HUES6 (cell line): ENCODE data around the gene PSMC2.

Experiments
- H3K27ac ChIP-seq: 2 replicates; pipeline ENCODE4 v1.7.0; 2013; ENCODE audit warnings: low read depth, mild to moderate bottlenecking, low read length, inconsistent platforms
- H3K27me3 ChIP-seq: 2 replicates; pipeline ENCODE4 v1.6.1; 2013; ENCODE audit warnings: low read length; ENCODE audit not compliant: control insufficient read depth, insufficient read depth
- H3K36me3 ChIP-seq: 2 replicates; pipeline ENCODE4 v1.6.1; 2013; ENCODE audit warnings: low read length; ENCODE audit not compliant: control insufficient read depth, insufficient read depth
- H3K4me1 ChIP-seq: 2 replicates; pipeline ENCODE4 v1.6.1; 2013; ENCODE audit warnings: low read length; ENCODE audit not compliant: control insufficient read depth, insufficient read depth
- H3K4me3 ChIP-seq: 2 replicates; pipeline ENCODE4 v1.5.1; 2013; ENCODE audit warnings: low read depth, low read length
- H3K9ac ChIP-seq: one replicate; pipeline ENCODE4 v1.6.1; 2013; ENCODE audit warnings: mild to moderate bottlenecking, low read length
- H3K9me3 ChIP-seq: 2 replicates; pipeline ENCODE4 v1.6.1; 2013; ENCODE audit warnings: low read depth, low read length; ENCODE audit not compliant: control insufficient read depth, insufficient read depth

The PSMC2 gene

DNA sequence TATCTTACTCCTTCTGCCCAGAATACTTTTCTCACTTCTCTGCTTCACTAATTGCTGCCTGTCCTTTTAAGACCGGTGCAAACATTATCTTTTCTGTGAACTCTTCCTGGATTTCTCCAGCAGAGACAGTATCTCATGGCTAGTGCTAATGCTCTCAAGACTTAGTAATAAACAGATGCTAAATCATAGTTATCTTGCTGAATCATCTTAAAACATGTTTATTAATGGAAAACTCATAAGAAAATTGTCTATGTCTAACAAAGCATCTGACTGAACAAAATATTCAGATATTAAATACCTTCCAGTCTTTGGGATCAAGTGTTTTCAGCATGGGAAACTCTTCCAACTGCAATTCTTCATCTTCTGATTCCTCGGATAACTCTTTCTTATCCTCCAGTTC, 6.0 kb upstream of the PSMC2 start:
- Histone ChIP-seq H3K4me1 (no peaks in the 10 kb centered on the region), H3K27me3 (no peaks in the 10 kb centered on the region), H3K9ac (no peak overlapping the region), H3K4me3 (no peak overlapping the region), H3K36me3 (peaks cover 48% of the 10 kb centered on the region), H3K27ac (no peak overlapping the region), H3K9me3 (no peaks in the 10 kb centered on the region)

DNA sequence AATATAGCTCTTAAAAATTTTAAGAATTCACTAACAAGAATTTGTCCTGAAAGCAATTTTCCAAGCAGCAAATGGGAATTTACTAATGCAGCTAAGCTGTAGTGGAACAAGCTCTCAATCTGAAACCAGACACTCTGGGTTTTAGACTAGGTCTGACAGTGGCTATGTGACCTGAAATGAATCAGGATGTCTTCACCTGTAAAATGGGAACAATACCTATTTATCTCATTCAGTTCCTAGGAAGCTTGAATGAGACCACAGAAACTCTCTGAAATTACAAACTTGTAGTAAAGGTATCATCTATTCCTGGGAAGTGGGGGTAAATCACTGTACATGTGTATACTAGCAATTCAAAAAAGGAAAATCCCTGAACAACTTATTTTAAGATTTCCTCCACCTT, 4.1 kb upstream of the PSMC2 start:
- no peaks in the 10 kb centered on the region for H3K4me1 ChIP-seq
- H3K4me3 ChIP-seq: peak overlapping the region; percentile 89
- no peaks in the 10 kb centered on the region for H3K27me3 ChIP-seq
- peaks cover 32% of the 10 kb centered on the region for H3K36me3 ChIP-seq
- H3K9me3 ChIP-seq: no peaks in the 10 kb centered on the region
- peak overlapping the region; percentile 95 for H3K9ac ChIP-seq
- H3K27ac ChIP-seq: no peak overlapping the region

DNA sequence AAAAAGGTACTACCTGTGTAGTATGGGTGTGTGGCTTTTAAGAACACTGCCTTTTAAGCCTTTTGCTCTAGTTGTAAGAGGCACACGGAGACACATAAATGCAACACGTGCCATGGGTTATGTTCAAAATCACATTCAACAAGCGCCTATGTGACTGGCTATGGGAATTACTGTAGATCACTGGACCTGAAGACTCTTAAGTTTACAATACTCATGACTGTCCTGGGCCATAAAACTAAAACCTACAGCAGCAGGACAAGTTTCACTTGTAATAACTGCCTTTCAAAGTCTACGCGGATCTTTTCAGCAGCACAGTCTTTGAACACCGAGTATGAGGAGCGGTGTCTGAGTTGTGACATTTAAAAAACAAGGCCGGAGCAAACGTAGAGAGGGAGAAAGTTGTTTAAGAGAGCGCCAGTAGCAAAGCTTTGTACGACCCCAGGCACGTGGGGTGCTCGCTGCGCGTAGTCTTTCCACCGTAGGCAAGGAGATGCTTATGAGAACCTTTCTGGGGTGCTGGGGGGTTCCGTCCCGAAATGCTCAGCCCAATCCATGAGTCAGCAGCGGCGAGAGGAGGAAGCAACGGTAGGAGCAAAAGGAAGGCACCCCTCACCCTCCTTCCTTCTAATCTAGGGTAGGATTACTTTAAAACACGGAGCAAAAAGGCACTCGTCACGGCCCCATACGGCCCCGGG, 3.5 kb upstream of the PSMC2 start:
- Histone ChIP-seq H3K4me3 (peak overlapping the region; percentile 89), H3K27me3 (no peaks in the 10 kb centered on the region), H3K4me1 (peaks cover 4% of the 10 kb centered on the region; the same call in 1 of the 2 replicates), H3K36me3 (peaks cover 31% of the 10 kb centered on the region), H3K9me3 (no peaks in the 10 kb centered on the region), H3K27ac (peak overlapping the region; percentile 75), H3K9ac (peak overlapping the region; percentile 95)

DNA sequence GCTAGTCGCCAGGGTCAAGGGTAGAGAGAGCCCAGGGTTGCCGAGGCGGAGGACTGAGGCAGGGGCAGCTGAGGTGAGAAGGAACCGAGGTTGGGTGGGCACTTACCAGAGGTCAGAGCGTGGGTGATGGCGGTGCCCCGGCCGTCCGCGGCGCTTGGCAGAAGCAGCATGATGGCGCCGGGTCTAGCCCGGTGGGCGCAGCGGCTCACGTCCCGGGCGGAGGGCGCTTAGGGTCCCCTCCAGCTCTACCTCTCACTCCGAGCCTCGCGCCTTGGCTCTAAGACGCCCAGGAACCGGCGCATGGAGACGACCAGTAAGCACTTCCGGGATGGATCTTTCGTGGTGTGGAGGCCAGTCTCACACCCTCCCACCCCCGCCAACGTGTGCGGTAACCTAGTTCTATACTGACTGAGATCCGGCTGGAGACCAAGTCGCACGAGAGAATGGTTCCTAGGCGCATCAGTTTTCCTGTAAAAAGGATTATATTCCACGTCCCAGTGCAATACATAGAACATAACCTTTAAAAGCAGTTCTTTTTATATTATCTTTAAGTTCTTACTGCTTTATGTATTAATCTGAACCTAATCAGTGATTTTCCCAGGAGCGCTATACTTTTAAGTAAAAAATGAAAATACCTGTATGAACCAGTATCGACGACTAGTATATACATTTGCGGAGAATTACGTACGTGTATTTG, 2.8 kb upstream of the PSMC2 start, which contains the start of gene DNAJC2:
DNAJC2 (minus strand) TSS at position 315 of the 697 bp plus-strand sequence; CDS start at position 170, 145 bp downstream.
- Histone ChIP-seq H3K9me3 (no peaks in the 10 kb centered on the region), H3K27me3 (no peaks in the 10 kb centered on the region), H3K27ac (peak within 1 kb of the TSS; percentile 75), H3K4me1 (peaks cover 7% of the 10 kb centered on the region; the same call in 1 of the 2 replicates), H3K36me3 (peaks cover 25% of the 10 kb centered on the region), H3K9ac (peak within 1 kb of the TSS; percentile 95), H3K4me3 (peak within 1 kb of the TSS; percentile 89)

DNA sequence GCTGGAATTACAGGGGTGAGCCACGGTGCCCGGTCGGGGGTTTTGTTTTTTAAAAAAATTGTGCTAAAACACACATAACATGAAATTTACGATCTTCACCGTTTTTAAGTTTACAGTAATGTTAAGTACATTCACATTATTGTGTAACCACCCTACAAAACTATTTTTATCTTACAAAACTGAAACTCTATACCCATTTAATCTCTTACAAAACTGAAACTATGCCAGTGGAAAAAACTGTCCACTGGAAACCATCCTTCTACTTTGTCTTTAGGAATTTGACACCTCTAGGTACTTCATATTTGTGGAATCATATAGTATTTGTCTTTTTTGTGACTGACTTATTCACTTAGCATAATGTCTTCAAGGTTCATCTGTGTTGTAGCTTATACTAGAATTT, 1.0 kb upstream of the PSMC2 start:
- H3K27ac ChIP-seq: no peak overlapping the region
- no peaks in the 10 kb centered on the region for H3K9me3 ChIP-seq
- peaks cover 7% of the 10 kb centered on the region; the same call in 1 of the 2 replicates for H3K4me1 ChIP-seq
- H3K27me3 ChIP-seq: no peaks in the 10 kb centered on the region
- H3K4me3 ChIP-seq: no peak overlapping the region
- no peak overlapping the region for H3K9ac ChIP-seq
- peaks cover 20% of the 10 kb centered on the region for H3K36me3 ChIP-seq

DNA sequence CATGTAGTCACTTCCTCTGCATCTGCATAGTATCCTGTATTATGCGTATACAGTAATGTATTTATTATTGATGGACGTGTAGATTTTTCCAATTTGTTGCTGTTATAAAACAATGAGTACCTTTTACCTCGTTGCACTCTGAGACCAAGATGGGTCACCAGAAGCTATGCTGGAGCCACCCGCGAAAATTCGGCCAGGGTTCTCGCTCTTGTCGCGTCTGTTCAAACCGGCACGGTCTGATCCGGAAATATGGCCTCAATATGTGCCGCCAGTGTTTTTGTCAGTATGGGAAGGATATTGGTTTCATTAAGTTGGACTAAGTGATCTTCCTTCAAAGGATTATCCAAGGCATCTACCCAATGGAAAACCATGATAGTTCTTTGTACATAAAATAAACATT, 1.0 kb downstream of the PSMC2 start:
- Histone ChIP-seq H3K36me3 (peaks cover 30% of the 10 kb centered on the region), H3K27me3 (no peaks in the 10 kb centered on the region), H3K4me1 (peaks cover 7% of the 10 kb centered on the region; the same call in 1 of the 2 replicates), H3K27ac (no peak overlapping the region), H3K9me3 (no peaks in the 10 kb centered on the region), H3K9ac (no peak overlapping the region), H3K4me3 (peak overlapping the region; percentile 94)

DNA sequence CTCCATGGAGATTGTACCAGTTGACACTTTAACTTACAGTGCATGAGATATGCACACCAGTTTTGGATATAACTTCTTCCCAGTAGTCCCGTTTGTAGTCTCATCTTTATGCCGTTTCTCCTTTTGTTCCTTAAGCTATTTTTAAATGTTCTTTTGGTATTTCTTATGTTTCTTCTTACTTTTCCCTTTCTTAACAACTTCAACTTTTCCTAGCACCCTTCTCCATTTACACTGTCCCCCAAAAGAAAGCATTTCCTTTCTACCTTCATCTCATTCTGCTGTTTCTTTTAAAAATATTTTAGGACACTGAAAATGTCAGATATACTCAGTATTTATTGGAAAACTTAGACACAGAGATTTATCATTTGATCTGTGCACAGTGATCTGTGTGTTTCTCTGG, 1.5 kb downstream of the PSMC2 start:
- H3K4me1 ChIP-seq: peaks cover 7% of the 10 kb centered on the region; the same call in 1 of the 2 replicates
- H3K36me3 ChIP-seq: peaks cover 31% of the 10 kb centered on the region
- H3K27ac ChIP-seq: no peak overlapping the region
- no peaks in the 10 kb centered on the region for H3K9me3 ChIP-seq
- peak overlapping the region; percentile 94 for H3K4me3 ChIP-seq
- no peaks in the 10 kb centered on the region for H3K27me3 ChIP-seq
- H3K9ac ChIP-seq: no peak overlapping the region

DNA sequence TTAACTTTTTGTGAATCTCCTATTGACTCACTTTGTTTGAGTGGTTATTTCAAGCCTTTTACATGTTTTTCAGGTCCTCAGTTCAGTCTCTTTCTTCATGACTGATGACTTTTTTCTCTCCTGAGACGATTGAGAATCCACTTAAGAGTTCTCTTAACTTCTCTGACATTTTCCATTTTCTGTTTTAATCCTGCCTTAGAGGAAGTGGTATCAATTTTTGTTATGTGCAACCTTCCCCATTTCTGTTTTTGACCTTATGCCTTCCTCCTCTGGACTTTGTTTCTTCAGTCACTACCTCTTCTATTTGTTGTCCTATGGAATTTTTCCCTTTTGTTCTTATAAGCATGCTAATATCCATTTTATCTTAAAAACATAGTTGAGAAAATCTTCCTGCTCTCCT, 2.4 kb downstream of the PSMC2 start:
- Histone ChIP-seq H3K4me1 (peaks cover 7% of the 10 kb centered on the region; the same call in 1 of the 2 replicates), H3K9ac (no peak overlapping the region), H3K27me3 (no peaks in the 10 kb centered on the region), H3K9me3 (no peaks in the 10 kb centered on the region), H3K4me3 (0 out of 2 replicates have a peak overlapping the region, but pooled peaks have one; percentile 21), H3K36me3 (peaks cover 36% of the 10 kb centered on the region), H3K27ac (no peak overlapping the region)

DNA sequence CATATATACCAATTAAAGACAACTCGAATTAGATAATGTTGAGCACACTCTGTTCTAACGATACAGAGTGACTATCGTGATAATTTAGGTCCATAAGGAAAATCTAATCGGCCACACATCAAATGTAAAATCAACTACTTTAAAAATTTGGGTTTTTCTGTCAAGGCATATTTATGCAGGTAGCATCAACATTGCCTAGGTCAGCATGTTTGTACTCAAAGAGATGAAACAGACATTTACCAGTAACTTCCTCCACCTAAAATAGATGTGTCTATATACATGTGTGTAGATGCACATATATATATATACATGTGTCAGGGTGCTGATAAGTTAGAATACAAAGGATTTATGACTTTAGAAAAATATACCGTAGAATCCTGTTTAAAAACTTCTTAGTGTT, 22.0 kb downstream of the PSMC2 start:
- Histone ChIP-seq H3K4me3 (no peak overlapping the region), H3K9me3 (no peaks in the 10 kb centered on the region), H3K36me3 (peaks cover 50% of the 10 kb centered on the region), H3K4me1 (no peaks in the 10 kb centered on the region), H3K9ac (no peak overlapping the region), H3K27ac (no peak overlapping the region), H3K27me3 (no peaks in the 10 kb centered on the region)

DNA sequence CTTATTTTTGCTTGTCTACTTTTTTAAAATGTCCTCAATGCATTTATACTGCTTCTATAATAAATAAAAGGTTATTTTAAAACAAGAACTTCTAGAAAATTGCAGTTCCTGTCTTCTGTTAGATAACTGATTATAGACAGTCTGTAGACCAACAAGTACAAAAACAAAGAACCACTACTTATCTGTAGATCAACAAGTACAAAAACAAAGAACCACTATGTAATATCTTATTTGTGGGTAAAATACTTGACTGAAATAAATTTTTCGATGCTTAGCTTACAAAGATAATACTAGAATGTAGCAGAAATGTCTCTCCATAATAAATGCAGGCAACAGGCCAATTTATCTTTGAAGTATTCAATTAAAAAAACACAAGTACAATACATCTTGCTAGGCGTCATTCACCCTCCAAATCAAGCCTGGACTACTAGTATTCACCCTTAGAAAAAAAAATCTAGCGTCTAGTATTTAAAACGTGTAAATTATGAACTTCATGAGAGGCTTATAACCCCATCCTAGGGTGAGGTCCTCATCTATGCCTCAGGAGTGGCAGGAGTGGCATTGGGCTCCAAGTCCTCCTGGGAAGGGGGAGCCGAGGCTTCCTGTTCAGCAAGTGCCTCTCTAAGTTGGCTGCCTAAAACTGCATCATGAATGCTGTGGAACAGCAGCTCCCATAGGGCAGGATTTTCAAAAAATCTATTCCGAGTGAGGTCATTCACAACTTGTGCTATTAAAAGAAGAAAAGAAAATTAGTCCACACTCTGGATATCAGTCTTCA, 26.6 kb downstream of the PSMC2 start:
- H3K4me1 ChIP-seq: no peaks in the 10 kb centered on the region
- no peaks in the 10 kb centered on the region for H3K9me3 ChIP-seq
- H3K4me3 ChIP-seq: no peak overlapping the region
- H3K27me3 ChIP-seq: no peaks in the 10 kb centered on the region
- H3K36me3 ChIP-seq: peaks cover 5% of the 10 kb centered on the region
- no peak overlapping the region for H3K9ac ChIP-seq
- no peak overlapping the region for H3K27ac ChIP-seq
